HG02852 (cell line): ENCODE data around the gene B4GALT6.

ENCODE experiments used
- ATAC-seq: cut with Tn5 transposase; IDR thresholded peaks from one replicate; pipeline ENCODE4 v1.9.1; 2021; ENCODE audit warnings: mild to moderate bottlenecking, moderate library complexity; ENCODE audit not compliant: unreplicated experiment

Gene B4GALT6

DNA sequence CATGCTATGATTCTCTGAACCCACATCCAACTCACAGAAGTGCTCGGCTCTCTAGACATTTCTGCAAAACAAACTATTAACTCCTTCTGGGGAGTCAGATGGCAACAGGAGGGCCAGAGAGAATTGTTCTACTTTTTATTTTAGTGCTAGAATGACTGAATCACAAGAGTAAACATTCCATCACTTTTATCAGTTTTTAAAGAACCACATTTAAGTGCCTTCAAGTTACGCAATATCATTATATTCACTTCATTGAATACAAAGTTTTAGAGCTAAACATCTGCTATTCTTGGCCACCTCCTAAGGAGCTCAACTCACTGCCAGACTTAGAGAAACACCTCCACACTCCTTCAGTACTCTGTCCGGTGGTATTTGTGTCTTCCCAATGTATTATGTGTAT is 22.4 kb downstream of the B4GALT6 start:
- ATAC-seq = no peak

DNA sequence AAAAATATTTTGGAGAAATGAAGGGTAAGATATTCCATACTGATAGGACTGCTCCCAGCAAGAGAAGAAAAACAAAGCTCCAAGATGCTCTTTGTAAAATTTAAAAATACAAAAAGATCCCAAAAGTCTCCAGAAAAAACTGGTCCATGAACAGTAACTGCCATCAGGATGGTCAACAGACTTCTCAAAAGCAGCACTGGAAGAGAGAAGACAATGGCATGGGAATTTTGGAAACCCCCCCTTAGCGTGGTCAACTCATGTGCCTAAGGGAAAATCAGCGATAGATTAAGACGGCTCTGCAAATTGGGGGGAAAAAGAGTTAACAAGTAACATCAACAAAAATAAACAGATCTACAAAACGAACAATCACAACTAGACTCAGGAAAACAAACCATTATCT is 23.6 kb downstream of the B4GALT6 start:
- ATAC-seq = no peak

DNA sequence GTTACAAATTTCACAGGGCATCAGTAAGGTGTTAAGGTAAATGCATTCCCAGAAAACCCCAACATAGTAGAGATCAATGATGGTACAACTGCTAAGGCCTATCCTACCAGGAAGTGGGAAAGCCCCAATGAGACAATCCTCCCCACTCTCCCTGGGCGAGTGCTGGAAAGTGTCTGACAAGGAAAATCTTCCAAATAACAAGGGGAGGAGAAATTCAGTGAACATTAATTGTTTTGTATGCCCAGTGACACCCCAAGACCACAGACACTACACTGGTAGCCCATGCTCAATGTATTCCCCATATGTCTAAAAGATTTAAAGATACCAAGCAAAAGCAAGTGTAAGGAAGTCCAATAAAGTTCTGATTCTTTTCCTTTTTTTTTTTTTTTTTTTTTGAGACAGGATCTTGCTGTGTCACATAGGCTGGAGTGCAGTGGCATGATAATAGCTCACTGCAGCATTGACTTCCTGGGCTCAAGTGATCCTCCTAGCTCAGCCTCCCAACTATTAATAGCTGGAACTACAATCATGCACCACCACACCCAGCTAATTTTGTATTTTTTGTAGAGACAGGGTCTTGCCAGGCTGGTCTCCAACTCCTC is 24.7 kb downstream of the B4GALT6 start:
- no peak for ATAC-seq

DNA sequence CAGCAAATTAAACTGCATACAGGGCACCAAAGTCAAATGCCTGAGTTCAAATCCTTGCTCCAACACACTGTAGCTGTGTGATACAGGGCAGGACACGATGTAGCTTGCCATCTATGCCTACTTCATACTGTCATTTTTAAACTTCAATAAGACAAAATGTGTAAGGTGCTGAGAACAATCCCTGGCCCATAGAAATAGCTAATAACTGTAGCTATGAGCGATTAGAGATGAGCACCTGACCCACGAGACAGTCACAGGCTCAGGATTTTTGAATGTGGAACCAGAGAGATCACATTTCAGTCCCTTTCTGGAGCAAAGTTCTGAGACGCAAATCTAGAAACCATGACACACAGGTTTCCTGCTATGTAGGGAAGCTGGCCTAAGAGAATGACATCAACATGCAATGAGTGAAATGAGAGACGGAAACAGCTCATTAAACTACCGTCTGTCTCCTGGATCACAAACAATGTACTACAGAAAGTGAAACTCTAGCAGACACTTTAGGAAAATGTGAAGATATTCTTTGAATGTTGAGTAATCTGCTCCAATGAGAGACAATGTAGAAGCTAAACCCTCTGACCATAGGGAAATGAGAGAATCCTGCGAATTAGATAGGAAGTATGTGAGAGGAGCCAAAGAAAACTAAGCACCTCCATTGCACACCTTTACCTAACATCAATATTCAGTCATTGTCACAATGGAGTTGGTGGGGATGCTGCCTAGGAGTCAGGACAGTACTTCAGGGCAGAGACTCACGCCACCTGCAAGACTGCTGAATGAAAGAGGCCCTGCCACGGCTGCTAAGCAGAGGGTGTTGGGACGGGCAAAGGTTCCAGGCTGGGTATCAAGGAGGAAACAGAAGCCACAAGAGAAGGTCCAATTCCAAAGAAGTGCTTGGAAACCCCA is 25.5 kb downstream of the B4GALT6 start:
- peak; percentile 65 for ATAC-seq

DNA sequence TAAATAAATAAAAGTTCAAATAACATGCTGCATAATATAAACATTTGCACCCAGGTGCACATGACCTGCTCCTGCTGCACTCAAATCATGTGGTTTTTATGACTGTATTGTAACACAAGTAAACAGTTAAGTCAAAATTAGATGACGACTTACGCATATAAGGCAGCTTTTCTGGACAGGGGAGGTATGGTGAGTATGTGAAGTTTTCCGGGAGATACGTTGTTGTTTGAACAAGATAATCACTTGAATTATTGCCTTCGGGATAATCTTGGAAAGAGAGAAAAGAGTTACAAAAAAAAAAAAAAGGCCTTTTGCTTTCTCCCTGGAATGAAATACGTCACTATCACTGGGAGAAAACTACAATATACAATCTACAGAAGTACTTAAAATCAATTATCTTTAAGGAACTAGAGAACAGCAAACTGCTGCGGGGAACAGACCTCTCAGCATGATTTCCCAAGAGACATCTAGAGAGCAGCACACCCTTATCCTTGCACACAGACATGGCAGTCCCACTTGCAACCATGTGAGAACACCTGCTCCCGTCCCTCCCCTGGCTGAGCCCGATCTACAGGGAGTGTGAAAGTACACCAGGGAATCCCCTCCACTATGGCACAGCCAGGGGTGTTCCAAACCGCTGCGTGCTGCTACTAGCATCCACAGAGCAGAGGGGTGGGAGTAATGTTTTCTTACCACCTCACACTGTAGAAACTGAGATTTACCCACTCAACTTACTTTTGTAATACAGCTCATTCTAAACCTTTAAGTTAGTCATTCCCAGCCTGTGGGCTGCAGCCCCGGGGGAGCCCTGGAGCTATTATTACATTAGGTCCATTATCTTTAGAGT is 26.3 kb downstream of the B4GALT6 start:
- peak; percentile 80 for ATAC-seq

DNA sequence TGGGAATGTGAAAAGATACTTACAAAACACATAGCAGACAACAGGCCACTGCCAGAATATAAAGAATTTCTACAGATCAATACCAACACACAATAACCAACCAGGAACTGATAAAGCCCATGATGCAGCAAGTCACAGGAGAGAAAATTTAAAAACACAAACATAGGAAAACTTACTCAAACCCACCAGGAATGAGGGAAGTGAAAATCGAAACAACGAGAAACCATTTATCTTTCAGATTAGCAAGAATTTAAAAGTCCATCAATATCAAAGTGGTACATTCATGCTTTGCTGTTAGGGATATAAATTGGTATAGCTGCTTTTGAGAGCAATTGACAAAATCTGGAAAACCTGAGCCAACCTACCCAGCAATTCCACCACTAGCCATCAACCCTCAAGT is 27.6 kb downstream of the B4GALT6 start:
- ATAC-seq = no peak

DNA sequence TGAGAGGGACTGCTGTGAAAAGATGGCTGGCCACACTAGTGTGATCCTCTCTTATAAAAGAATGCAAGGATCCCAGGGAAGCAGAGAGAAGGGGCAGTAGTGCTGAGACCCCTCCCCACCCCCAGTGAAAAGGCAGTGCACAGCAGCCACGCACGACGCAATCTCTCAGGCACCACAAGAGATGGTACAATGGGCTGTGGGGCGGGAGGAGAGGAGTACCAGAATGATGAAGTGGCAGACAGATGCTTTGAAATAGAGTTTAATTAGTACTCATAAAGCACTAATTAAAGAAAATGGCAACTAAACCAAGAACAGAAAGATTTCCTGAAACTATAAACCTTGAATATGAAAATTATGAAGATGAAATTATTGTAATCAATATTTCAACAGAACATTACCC is 29.0 kb downstream of the B4GALT6 start:
- ATAC-seq = no peak

DNA sequence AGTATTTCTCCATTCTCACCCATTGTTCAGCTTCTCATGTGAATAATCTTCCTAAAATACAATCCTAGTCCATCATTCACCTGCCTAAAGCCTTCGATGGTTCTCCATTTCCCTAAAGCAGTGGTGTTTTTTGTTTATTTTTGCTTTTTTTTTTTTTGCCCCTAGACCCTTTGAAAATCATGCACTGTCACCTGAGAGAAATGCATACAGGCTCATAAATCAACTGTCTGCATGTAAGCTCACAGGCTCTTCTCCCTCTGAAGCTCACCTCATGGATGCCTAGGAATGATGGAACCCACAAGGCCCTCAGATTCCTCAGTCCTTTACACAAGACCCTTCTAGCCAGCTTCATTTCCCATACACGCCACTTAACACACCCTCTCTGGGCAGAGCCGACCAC is 31.5 kb downstream of the B4GALT6 start:
- no peak for ATAC-seq

DNA sequence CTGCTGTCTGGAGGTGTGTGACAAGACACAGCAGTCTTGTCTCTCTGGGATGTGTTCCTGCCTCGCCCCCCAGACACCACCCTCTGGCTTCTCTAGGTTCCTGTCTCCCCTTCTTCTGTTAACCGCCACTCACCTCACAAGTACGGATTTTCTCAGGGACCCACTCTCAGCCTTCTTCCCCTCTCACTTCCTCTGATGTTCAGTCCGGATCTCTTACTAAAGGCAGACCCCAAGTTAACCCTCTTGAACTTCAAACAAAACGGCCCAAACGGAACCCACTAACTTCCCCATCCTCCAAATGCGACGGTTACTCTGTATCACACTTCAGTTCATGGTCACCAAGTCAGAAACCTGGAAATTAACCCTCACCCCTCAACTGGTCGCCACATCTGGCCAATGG is 32.0 kb downstream of the B4GALT6 start:
- ATAC-seq = no peak

DNA sequence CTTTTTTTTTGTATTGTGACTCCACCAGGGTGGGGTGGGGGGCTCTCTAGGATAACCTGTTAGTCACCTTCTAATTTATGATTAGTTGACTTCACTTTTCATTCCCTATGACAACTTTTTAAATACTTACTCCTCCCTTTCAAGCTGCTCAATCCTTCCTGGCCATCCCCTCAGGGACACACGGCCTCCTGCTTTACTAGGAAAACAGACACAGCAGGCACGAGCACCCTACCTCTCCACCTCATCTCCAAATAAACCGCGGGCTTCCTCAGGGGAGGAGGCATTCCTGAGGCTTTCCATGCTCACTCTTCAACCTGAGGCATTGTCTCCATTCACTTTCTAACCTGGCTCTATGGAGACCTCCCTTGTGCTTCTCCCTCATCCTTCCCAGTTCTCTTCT is 33.0 kb downstream of the B4GALT6 start:
- no peak for ATAC-seq

DNA sequence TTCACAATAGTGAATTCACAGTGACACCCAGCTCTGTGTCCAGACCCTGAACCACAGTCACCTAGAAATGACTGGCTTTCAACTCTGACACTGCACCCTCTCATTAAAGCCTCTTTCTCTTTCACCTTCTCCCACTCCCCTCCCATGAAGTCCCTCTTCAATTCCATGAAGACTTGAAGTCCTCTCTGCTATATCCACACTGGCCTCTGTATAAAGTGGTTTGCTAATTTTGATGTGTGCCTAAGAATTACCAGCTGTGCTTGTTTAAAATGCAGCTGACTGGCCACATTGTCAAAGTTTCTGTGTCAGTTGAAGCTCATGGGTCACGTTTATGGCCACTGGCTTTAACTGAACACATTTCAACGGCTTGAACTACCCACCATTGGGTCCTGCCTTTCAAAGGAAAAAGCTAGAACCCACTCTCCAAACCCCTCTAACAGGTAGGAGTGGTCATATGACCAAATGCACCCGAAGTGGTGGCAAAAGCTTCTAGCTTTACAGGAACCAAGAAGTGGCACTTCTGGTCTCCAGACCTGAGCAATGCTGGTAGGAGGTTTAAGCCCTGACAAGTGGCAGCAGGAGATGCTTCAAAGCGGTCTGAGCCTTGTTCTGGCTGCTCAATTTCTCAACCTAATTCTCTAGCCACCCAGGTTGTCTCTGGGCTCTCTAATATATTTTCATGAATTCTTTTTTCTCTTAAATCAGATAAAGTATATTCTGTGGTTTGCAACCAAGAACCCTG is 34.2 kb downstream of the B4GALT6 start:
- peak; percentile 49 for ATAC-seq

DNA sequence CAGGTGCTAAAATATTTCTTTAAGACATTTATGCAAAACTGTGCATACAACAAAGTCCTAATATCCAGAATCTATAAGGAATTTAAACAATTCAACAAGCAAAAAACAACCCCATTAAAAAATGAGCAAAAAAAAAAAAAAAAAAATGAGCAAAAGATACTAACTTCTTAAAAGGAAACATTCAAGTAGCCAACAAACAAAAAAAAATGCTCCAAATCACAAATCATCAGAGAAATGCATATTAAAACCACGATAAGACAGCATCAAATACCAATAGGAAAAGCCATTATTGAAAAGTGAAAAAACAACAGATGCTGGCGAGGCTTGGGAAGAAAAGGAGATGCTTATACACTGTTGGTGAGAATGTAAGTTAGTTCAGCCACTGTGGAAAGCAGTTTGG is 34.9 kb downstream of the B4GALT6 start:
- no peak for ATAC-seq

DNA sequence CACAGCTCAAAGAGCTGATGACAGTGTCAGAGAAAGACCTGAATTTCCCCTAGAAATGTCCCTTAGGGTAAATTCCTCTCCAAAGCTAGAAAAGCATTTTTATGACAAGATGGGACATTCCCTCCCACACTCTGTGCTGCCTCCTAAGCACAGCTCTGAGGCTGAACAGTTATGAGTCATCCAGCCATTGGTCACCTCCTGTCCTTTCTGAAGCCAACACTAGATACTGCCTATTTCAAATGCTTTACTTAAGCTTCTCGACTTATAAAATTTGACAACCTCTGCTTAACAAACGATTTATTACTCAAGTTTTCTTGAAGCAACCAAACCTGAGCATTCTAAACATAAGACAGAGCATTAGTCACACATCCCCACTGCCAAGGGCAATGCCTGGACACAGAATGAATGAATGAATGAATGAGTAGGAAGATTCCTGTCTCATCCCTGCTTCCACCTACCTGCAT is 35.4 kb downstream of the B4GALT6 start:
- peak; percentile 65 for ATAC-seq

DNA sequence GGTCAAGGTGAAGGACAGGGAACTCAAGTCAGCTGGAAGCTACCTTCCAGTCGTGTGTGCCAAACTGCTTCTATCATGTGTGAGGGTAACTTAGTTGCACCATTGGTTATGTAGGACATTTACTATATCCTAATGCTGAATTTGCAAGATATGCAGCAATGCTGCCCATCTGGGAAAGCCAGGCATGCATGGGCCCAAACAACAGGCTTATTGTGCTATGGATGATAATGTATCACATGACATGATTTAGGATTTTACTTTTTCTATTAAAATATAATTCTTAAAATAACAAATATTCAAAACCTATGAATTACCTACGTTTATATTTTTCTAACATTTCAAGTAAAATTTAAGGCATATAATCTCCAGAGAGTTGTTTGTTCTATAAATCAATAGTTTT is 35.9 kb downstream of the B4GALT6 start:
- no peak for ATAC-seq

DNA sequence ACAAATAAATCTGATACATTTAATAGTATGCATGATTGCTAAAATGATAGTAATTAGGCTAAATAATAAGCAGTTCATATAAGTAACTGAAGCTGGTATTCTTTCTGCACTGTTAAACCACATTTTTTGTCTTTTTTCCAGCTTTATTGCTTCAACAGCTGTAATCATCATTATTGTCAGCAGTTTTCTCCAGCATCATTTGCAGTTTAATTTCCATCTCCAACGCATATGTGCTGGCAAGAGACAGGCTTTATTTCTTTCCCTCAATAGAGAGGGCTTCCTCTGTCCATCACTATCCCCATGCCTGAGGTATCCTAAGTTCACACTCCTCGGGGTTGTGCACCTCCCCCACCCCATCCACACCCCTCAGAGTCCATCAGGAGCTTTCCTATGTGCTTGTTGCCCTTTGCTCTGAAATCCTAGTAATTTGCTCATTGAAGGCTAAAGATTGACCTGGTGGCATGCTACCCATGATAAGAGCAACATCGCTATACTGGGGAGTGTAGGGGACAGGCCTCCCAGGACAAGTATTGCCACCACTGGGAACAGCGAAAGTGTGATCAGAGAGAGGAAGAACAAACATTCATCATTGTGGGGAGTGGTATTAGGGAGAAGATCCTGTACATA is 37.1 kb downstream of the B4GALT6 start:
- no peak for ATAC-seq

DNA sequence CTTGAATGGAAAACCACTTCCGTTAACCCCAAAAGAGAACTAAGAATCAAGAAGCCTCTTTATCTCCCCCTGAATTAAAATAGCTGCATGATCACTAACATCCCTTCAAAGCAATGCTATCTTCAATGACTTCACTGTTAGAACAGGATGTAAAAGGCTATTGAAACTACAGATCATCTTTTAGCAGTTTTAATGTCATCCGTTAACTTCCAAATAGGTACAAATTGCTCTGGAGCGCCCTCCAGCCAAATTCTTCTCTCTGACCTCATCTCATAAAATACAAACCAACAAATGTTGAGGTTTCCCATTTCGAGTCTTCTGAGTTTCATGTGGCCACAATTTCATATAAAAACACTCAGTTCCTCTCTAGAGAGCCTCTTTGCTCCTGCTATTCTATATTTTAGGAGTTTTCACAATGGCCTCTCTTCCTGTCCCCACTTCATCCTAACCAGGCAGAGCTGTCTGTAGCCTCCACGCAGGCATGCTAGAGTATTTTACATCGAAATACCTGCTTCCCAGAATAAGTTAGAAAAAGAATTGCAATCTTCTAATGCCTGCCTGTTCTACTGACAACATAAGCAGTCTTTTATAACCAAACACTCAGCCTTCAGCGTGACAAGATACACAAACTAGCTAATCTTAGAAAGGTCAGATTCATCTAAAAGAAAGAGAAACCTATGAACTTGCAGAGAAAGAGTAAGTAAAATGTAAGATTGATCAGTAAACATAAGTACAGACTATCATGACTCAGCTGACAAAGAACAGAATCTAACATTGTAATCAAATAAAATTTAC is 37.9 kb downstream of the B4GALT6 start:
- peak; percentile 17 for ATAC-seq

DNA sequence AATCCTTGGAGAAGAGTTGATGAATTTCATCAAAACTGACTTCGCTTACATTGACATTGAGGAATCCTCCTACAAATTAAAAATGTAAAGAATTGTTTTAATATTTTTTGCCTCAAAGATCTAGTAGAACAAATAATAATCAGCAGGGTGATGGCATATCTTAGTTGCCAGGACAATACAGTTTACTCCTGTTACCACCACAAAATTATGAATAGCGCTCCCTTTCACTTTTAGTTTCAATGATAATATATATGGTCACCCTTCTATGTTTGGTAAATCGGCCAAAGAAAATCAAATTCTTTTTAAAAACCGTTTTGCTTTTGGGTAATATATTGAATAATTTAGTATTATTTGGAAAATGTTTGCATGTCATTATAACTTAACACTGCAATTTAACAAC is 39.0 kb downstream of the B4GALT6 start:
- no peak for ATAC-seq

DNA sequence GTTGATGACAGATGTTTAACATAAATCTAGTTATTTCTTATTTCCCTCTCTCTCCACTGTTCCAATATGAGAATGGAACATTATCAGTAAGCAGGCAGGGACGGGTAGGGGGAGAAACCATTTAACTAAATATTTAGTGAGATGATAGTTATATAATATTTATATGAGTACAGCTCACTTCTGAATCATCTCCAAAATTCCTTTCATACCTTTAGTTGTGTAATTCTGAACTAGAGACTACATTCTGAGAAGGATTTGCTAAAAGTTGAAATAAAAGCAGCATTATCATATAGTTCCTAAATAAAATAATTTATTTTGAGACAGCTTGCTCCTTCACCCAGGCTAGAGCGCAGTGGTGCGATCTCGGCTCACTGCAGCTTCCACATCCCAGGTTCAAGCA is 41.4 kb downstream of the B4GALT6 start:
- no peak for ATAC-seq

DNA sequence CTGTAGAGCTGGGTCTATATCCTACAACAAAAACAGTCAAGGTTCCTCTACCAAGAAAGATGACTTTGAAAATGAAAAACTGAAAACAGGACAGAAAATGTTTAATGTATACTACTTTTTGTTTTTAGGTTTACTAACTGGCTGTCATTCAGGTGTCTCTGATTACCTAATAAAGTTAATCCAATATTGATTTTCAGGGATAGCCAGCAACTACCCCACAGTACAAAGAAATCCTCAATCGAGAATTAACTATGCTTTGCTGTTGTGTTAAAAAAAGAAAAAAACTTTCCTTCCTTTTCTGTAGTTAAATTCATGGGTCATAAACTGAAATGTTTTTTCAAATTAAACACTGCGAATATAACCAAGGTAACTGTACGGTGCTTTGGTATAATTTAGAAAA is 46.9 kb downstream of the B4GALT6 start:
- ATAC-seq = no peak

DNA sequence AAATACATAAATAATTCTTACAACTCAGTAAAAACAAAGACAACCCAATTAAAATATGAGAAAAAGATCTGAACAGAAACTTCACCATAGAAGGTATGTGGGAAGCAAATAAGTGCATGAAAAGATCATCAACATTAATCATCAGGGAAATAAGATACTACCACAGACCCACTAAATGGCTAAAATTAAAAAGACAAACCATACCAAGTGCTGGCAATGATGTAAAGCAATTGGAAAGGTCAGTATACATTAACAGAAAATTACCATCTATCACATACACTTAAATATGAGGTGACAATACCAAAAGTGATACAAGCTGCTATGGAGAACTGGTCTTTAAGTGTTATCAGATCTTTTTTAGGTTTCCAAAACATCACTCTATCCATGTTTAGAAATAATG is 48.0 kb downstream of the B4GALT6 start:
- no peak for ATAC-seq
